GM23338 (cell line): Measurements from ENCODE around the gene PHF21A. TPM values are rescaled to one million over a fixed set of nuclear protein-coding genes. Genes with fewer than 3 reads are reported as not detected.

Source experiments
- ATAC-seq: fragments of 200-7000 bp; cut with Tn5 transposase; 3 replicates; pipeline ENCODE4 v1.9.1; 2020
- DNase-seq: peaks from one replicate; pipeline ENCODE4 v3.0.0-alpha.2; 2015; ENCODE audit warnings: low spot score
- H2AFZ ChIP-seq: fragments of 200-600 bp; sonication (generic); 2 replicates; pipeline ENCODE4 v1.8.0; 2016; ENCODE audit warnings: antibody characterized with exemption, mild to moderate bottlenecking, moderate library complexity
- H3F3A ChIP-seq: fragments of 200-600 bp; sonication (generic); replicated peaks from 2 replicates; pipeline ENCODE4 v1.8.0; 2017; ENCODE audit warnings: antibody characterized with exemption, mixed run types, low read depth
- H3K27ac ChIP-seq: fragments of 200-600 bp; sonication (generic); 2 replicates; pipeline ENCODE4 v1.6.1; 2016; ENCODE audit warnings: low read depth
- H3K27me3 ChIP-seq: fragments of 200-600 bp; sonication (generic); 2 replicates; pipeline ENCODE4 v1.8.0; 2016; ENCODE audit warnings: mild to moderate bottlenecking, mixed run types, moderate library complexity; ENCODE audit not compliant: insufficient read depth
- H3K36me3 ChIP-seq: fragments of 200-600 bp; sonication (generic); 2 replicates; pipeline ENCODE4 v1.8.0; 2016; ENCODE audit warnings: mild to moderate bottlenecking; ENCODE audit not compliant: insufficient read depth
- H3K4me1 ChIP-seq: fragments of 200-600 bp; sonication (generic); 2 replicates; pipeline ENCODE4 v1.8.0; 2016; ENCODE audit warnings: mild to moderate bottlenecking, moderate library complexity; ENCODE audit not compliant: insufficient read depth
- H3K4me2 ChIP-seq: fragments of 200-600 bp; sonication (generic); 2 replicates; pipeline ENCODE4 v1.7.1; 2017; ENCODE audit warnings: mixed run types
- H3K4me3 ChIP-seq: fragments of 200-600 bp; sonication (generic); 2 replicates; pipeline ENCODE4 v1.6.1; 2016; ENCODE audit warnings: mixed run types
- H3K79me2 ChIP-seq: fragments of 200-600 bp; sonication (generic); replicated peaks from 2 replicates; pipeline ENCODE4 v1.8.0; 2017; ENCODE audit warnings: mild to moderate bottlenecking; ENCODE audit not compliant: insufficient read depth
- H3K9me2 ChIP-seq: fragments of 200-600 bp; sonication (generic); 2 replicates; pipeline ENCODE4 v1.8.0; 2017; ENCODE audit not compliant: insufficient read depth
- H4K20me1 ChIP-seq: fragments of 200-600 bp; sonication (generic); replicated peaks from 2 replicates; pipeline ENCODE4 v1.8.0; 2017; ENCODE audit warnings: mild to moderate bottlenecking; ENCODE audit not compliant: insufficient read depth
- H3K27ac Mint-ChIP-seq: 2 replicates; pipeline ENCODE4 v1.8.0; 2020; ENCODE audit warnings: inconsistent platforms, mild to moderate bottlenecking, moderate library complexity, mixed read lengths
- H3K27me3 Mint-ChIP-seq: 3 replicates; pipeline ENCODE4 v1.8.0; 2022; ENCODE audit warnings: low read depth, mild to moderate bottlenecking, moderate library complexity, mixed read lengths, inconsistent platforms; ENCODE audit not compliant: insufficient read depth, poor library complexity
- H3K36me3 Mint-ChIP-seq: 3 replicates; pipeline ENCODE4 v1.8.0; 2021; ENCODE audit warnings: low read depth, mild to moderate bottlenecking, inconsistent platforms, moderate library complexity, mixed read lengths
- H3K4me1 Mint-ChIP-seq: 3 replicates; pipeline ENCODE4 v1.8.0; 2020; ENCODE audit warnings: mild to moderate bottlenecking, inconsistent platforms, mixed read lengths
- H3K4me3 Mint-ChIP-seq: 3 replicates; pipeline ENCODE4 v1.8.0; 2021; ENCODE audit warnings: moderate library complexity, mild to moderate bottlenecking, inconsistent platforms, mixed read lengths
- H3K9me3 Mint-ChIP-seq: 3 replicates; pipeline ENCODE4 v1.8.0; 2020; ENCODE audit warnings: moderate library complexity, mild to moderate bottlenecking, inconsistent platforms, mixed read lengths
- CREB1 ChIP-seq: fragments of 250-450 bp; sonication (Bioruptor Pico); IDR thresholded peaks from 2 replicates; pipeline ENCODE4 v1.5.0; 2020; ENCODE audit warnings: low read depth, mild to moderate bottlenecking, moderate library complexity
- CTCF ChIP-seq, 2 experiments: fragments of 200-600 bp in 1 of 2; sonication (generic) in 1 of 2; conservative IDR thresholded peaks; 2 replicates each; pipeline versions ENCODE4 v1.5.1 to v1.6.1; 2016 to 2017; ENCODE audit warnings: antibody characterized with exemption in 2 of 2, low read depth in 2 of 2, mild to moderate bottlenecking in 2 of 2, moderate library complexity in 1 of 2
- EZH2 ChIP-seq: fragments of 200-600 bp; sonication (generic); IDR thresholded peaks from one replicate; pipeline ENCODE4 v1.8.0; 2017; ENCODE audit warnings: antibody characterized with exemption, mild to moderate bottlenecking, low read depth; ENCODE audit not compliant: unreplicated experiment
- EZH2phosphoT487 ChIP-seq: fragments of 200-600 bp; sonication (generic); IDR thresholded peaks from one replicate; pipeline ENCODE4 v1.8.1; 2018; ENCODE audit warnings: antibody characterized with exemption; ENCODE audit not compliant: unreplicated experiment
- JUNB ChIP-seq: IDR thresholded peaks from one replicate; pipeline ENCODE4 v1.6.1; 2016; ENCODE audit warnings: antibody characterized with exemption; ENCODE audit not compliant: unreplicated experiment
- NANOG ChIP-seq: IDR thresholded peaks from 2 replicates; pipeline ENCODE4 v1.6.1; 2016; ENCODE audit warnings: antibody characterized with exemption, borderline replicate concordance
- POLR2AphosphoS5 ChIP-seq: IDR thresholded peaks from 2 replicates; pipeline ENCODE4 v1.6.1; 2016; ENCODE audit warnings: antibody characterized with exemption, low read depth
- REST ChIP-seq: IDR thresholded peaks from one replicate; pipeline ENCODE4 v1.6.1; 2018; ENCODE audit warnings: antibody characterized with exemption; ENCODE audit not compliant: unreplicated experiment
- STAT1 ChIP-seq: IDR thresholded peaks from one replicate; pipeline ENCODE4 v1.6.1; 2016; ENCODE audit warnings: antibody characterized with exemption; ENCODE audit not compliant: unreplicated experiment
- ZNF114 ChIP-seq: fragments of 250-450 bp; sonication (Bioruptor Pico); IDR thresholded peaks from 2 replicates; pipeline ENCODE4 v1.5.0; 2020; ENCODE audit warnings: mild to moderate bottlenecking, moderate library complexity
- ZNF331 ChIP-seq: fragments of 250-450 bp; sonication (Bioruptor Pico); IDR thresholded peaks from 2 replicates; pipeline ENCODE4 v1.5.0; 2020; ENCODE audit warnings: low read depth, mild to moderate bottlenecking, moderate library complexity
- polyA plus RNA-seq: library from polyadenylated mRNA; unstranded; fragments of >200 nt; fragmentation: Nextera tagmentation; extraction: Ambion mirVana; gene quantifications from 2 replicates; pipeline ENCODE4 v1.2.1, GENCODE V29; 2016
- total RNA-seq: library from RNA; depleted of rRNA; stranded (reverse); fragments of >200 nt; shearing (Covaris generic); gene quantifications from 2 replicates; pipeline ENCODE4 v1.2.3, GENCODE V29; 2014
- TF ChIP-seq, protein P1 (sequence below): fragments of 250-450 bp; sonication (Bioruptor Pico); IDR thresholded peaks from 2 replicates; pipeline ENCODE4 v1.5.0; 2020; ENCODE audit warnings: mild to moderate bottlenecking, moderate library complexity
- TF ChIP-seq, protein P2 (sequence below): IDR thresholded peaks from 2 replicates; pipeline ENCODE4 v1.6.1; 2016; ENCODE audit warnings: antibody characterized with exemption

PHF21A gene
- total and polyA plus RNA-seq, 2 experiments from 2014 or later, result 21.7 to 23.6 TPM

DNA sequence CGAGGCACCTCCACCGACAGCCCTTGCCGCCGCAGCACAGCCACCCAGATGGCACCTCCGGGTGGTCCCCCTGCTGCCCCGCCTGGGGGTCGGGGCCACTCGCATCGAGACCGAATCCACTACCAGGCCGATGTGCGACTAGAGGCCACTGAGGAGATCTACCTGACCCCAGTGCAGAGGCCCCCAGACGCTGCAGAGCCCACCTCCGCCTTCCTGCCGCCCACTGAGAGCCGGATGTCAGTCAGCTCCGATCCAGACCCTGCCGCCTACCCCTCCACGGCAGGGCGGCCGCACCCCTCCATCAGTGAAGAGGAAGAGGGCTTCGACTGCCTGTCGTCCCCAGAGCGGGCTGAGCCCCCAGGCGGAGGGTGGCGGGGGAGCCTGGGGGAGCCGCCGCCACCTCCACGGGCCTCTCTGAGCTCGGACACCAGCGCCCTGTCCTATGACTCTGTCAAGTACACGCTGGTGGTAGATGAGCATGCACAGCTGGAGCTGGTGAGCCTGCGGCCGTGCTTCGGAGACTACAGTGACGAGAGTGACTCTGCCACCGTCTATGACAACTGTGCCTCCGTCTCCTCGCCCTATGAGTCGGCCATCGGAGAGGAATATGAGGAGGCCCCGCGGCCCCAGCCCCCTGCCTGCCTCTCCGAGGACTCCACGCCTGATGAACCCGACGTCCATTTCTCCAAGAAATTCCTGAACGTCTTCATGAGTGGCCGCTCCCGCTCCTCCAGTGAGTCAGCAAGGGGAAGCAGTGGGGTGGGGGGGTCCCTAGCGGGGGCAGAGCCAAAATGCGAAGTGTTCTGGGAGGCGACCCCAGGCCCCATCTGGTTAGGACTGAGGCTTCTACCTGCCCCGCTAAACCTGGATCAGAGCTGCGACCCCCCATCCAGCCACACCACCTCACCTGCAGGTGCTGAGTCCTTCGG is 218.5 kb downstream of the PHF21A start:
- H3K4me1 ChIP-seq, result peaks cover 6% of the 10 kb centered on the region; the same call in 1 of the 2 replicates
- no peak for TF ChIP-seq ZNF114
- no peak for TF ChIP-seq CREB1 (CRISPR knock-in tag)
- TF ChIP-seq, protein P1, sequence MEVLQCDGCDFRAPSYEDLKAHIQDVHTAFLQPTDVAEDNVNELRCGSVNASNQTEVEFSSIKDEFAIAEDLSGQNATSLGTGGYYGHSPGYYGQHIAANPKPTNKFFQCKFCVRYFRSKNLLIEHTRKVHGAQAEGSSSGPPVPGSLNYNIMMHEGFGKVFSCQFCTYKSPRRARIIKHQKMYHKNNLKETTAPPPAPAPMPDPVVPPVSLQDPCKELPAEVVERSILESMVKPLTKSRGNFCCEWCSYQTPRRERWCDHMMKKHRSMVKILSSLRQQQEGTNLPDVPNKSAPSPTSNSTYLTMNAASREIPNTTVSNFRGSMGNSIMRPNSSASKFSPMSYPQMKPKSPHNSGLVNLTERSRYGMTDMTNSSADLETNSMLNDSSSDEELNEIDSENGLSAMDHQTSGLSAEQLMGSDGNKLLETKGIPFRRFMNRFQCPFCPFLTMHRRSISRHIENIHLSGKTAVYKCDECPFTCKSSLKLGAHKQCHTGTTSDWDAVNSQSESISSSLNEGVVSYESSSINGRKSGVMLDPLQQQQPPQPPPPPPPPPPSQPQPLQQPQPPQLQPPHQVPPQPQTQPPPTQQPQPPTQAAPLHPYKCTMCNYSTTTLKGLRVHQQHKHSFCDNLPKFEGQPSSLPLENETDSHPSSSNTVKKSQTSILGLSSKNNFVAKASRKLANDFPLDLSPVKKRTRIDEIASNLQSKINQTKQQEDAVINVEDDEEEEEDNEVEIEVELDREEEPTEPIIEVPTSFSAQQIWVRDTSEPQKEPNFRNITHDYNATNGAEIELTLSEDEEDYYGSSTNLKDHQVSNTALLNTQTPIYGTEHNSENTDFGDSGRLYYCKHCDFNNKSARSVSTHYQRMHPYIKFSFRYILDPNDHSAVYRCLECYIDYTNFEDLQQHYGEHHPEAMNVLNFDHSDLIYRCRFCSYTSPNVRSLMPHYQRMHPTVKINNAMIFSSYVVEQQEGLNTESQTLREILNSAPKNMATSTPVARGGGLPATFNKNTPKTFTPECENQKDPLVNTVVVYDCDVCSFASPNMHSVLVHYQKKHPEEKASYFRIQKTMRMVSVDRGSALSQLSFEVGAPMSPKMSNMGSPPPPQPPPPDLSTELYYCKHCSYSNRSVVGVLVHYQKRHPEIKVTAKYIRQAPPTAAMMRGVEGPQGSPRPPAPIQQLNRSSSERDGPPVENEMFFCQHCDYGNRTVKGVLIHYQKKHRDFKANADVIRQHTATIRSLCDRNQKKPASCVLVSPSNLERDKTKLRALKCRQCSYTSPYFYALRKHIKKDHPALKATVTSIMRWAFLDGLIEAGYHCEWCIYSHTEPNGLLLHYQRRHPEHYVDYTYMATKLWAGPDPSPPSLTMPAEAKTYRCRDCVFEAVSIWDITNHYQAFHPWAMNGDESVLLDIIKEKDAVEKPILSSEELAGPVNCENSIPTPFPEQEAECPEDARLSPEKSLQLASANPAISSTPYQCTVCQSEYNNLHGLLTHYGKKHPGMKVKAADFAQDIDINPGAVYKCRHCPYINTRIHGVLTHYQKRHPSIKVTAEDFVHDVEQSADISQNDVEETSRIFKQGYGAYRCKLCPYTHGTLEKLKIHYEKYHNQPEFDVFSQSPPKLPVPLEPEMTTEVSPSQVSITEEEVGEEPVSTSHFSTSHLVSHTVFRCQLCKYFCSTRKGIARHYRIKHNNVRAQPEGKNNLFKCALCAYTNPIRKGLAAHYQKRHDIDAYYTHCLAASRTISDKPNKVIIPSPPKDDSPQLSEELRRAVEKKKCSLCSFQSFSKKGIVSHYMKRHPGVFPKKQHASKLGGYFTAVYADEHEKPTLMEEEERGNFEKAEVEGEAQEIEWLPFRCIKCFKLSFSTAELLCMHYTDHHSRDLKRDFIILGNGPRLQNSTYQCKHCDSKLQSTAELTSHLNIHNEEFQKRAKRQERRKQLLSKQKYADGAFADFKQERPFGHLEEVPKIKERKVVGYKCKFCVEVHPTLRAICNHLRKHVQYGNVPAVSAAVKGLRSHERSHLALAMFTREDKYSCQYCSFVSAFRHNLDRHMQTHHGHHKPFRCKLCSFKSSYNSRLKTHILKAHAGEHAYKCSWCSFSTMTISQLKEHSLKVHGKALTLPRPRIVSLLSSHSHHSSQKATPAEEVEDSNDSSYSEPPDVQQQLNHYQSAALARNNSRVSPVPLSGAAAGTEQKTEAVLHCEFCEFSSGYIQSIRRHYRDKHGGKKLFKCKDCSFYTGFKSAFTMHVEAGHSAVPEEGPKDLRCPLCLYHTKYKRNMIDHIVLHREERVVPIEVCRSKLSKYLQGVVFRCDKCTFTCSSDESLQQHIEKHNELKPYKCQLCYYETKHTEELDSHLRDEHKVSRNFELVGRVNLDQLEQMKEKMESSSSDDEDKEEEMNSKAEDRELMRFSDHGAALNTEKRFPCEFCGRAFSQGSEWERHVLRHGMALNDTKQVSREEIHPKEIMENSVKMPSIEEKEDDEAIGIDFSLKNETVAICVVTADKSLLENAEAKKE (CRISPR knock-in tag), result no peak
- no peak for TF ChIP-seq ZNF331 (CRISPR knock-in tag)
- TF ChIP-seq STAT1, result no peak
- TF ChIP-seq, protein P2, sequence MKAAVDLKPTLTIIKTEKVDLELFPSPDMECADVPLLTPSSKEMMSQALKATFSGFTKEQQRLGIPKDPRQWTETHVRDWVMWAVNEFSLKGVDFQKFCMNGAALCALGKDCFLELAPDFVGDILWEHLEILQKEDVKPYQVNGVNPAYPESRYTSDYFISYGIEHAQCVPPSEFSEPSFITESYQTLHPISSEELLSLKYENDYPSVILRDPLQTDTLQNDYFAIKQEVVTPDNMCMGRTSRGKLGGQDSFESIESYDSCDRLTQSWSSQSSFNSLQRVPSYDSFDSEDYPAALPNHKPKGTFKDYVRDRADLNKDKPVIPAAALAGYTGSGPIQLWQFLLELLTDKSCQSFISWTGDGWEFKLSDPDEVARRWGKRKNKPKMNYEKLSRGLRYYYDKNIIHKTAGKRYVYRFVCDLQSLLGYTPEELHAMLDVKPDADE, result no peak
- TF ChIP-seq POLR2AphosphoS5, result no peak
- TF ChIP-seq EZH2, result no peak
- TF ChIP-seq CTCF (conservative IDR thresholded peaks at IDR 0.05; ENCODE audit: low read depth in 2 of 2), result no peak
- TF ChIP-seq REST, result no peak
- no peak for TF ChIP-seq JUNB
- TF ChIP-seq EZH2phosphoT487, result no peak
- TF ChIP-seq NANOG, result no peak
- DNase-seq, result no peak

More for the DNA sequence above, 218.5 kb downstream of the PHF21A start:
- Histone ChIP-seq H3K9me2 (no peaks in the 10 kb centered on the region), H3K27ac (no peak overlapping the region), H4K20me1 (peaks cover 6% of the 10 kb centered on the region), H3K79me2 (no peaks in the 10 kb centered on the region; the same call in 1 of the 2 replicates), H3K36me3 (no peaks in the 10 kb centered on the region), H2AFZ (no peak overlapping the region), H3F3A (no peaks in the 10 kb centered on the region), H3K4me2 (no peak overlapping the region), H3K4me3 (no peak overlapping the region), H3K27me3 (peaks cover 3% of the 10 kb centered on the region; the same call in 1 of the 2 replicates)
- Mint-ChIP-seq H3K36me3 (peaks cover 19% of the 10 kb centered on the region), H3K4me1 (peaks cover 14% of the 10 kb centered on the region), H3K9me3 (no peaks in the 10 kb centered on the region), H3K27ac (no peak overlapping the region), H3K27me3 (peaks cover 22% of the 10 kb centered on the region), H3K4me3 (no peak overlapping the region)
- ATAC-seq, result no peak
